Middle frontal gyrus (tissue), 1 donor: Measurements from ENCODE around the gene TRABD2A.

Experiments
- DNase-seq: peaks from one replicate; pipeline ENCODE4 v3.0.0-alpha.2; 2015; ENCODE audit warnings: low spot score; ENCODE audit errors: extremely low spot score

TRABD2A gene

DNA sequence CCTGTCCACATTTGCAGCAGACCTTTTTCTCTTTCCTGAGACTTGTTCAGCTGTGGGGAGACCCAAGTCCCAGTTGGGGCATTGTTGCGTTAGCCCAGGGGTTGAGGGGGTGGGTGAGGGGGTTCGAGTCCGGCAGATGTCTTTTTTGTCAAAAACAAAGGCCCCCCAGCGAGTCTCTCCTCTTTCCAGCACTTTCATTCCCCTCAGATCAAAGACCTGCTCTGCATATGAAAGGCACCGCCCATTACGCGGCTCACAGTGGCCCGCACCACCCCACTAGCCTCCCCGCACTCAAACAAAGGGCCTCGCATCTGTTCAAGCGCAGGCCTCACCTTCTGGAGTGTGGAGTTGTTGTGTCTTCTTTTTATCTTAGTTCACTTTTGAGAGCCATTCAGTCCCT is 25.2 kb downstream of the TRABD2A start:
- DNase-seq = no peak

DNA sequence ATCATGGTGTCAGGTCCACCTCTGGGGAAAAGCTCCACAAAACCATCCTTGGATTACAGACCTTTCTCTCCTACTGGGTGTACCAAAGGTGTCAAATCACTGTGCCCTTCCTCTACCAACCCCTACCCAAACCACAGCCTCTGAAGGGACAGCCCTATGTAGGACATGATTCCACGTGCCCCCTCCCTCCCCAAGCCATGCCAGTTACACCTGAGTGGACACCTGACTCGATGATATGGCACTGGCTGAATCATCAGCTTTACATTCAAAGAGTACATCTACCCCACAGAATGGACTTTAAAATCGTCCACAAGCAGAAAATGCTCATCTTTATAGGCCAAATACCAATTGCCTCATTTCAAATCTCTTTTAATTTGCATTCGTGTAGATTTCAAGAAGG is 26.0 kb downstream of the TRABD2A start:
- DNase-seq = no peak

- DNase-seq = no peak
Observed at GRCh38 chr2:84851876-84852275, 29.0 kb downstream of the TRABD2A start.

DNA sequence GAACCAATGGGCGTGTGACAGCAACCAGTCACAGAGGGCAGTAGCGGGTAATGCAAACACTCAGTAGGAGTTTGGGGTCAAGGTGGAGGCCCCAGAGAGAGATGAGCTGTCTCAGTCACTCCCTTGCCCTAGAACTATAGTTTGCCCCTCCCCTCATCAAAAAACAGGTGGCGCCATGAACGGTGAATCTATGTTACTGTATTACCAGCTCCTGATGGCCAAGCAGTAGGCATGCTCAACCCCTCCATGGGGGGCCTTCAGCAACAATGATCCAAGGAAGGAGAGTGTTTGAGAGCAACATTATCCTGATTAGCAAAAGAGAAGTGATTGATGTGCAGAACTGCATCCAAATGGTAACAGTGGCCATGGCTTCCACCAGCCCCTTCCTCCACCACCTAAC is 30.4 kb downstream of the TRABD2A start:
- DNase-seq = no peak

- DNase-seq = peak; percentile 42
Observed at GRCh38 chr2:84849271-84849952, 31.5 kb downstream of the TRABD2A start.

DNA sequence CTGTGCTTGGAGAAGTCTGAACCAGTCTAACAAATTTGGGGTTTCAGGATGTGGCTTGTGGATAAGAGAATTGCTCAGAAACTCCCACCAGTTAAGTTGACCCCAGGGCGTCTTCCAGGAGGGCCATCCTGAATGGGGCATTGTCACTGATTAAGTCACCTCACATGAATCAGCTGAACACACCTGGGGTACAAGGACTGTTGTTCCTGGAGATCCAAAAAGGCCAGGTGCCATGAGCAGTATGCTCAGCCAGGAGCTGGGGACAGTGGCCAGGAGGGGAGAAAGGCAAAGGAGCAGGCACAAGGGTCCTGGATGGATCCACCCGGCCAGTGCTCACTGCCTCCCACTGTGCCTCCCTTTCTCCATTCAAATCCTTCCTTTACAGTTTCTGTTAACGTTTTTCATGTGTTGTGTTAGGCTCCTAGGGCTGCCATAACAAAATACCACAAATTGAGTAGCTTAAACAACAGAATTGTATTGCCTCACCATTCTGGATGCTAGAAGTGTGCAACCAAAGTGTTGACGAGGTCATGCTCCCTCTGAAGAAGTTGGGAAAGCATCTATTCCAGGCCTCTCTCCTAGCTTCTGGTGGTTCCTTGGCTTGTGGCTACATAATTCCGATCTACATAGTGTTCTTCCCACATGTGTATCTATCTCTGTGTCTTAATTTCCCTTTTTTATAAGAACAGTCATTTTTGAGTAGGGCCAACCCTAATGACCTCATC is 33.4 kb downstream of the TRABD2A start:
- DNase-seq = no peak

- DNase-seq = no peak
Observed at GRCh38 chr2:84846741-84847142, 34.1 kb downstream of the TRABD2A start.

- DNase-seq = no peak
Observed at GRCh38 chr2:84846041-84846663, 34.7 kb downstream of the TRABD2A start.

- DNase-seq = no peak
Observed at GRCh38 chr2:84844141-84844540, 36.7 kb downstream of the TRABD2A start.

GRCh38 chr2:84841577-84841976 is 39.3 kb downstream of the TRABD2A start:
- no peak for DNase-seq

- no peak for DNase-seq
Observed at GRCh38 chr2:84840306-84840705, 40.6 kb downstream of the TRABD2A start.

GRCh38 chr2:84839851-84840250 is 41.0 kb downstream of the TRABD2A start:
- no peak for DNase-seq

DNA sequence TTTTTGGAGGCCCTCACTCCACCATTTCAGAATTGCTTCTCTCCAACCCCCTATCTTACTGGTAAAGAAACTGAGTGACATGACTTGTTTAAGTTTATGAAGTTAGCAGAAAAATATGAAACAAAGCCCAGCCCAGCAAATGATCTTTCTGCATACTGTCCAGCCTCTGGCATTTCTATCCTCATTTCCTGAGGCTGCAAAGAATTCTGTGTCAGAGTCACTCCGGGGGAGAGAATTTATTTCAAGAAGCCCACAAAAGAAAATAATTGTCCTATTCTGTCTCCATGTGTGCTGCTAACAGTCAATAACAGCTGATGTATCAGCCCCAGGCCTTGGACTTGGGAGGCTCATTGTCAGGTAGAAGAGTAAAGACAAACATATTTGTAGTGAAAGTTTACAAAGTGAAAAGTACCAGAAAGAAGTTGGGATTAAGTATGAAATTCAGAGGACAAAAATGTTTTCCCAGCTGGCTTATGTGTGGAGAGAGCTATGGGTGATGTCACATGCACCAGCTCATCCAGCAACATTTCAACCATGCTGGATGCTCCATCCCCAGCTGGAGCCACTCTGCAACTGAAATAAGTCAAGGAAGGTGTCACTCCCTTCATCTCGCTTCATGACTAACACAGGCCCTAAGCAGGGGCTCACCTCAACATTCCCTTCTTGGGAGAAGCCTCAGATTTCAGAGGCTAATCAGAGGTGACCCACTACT is 42.3 kb downstream of the TRABD2A start:
- no peak for DNase-seq

GRCh38 chr2:84836215-84836614 is 44.7 kb downstream of the TRABD2A start:
- no peak for DNase-seq

GRCh38 chr2:84833481-84834150 is 47.3 kb downstream of the TRABD2A start:
- no peak for DNase-seq

- no peak for DNase-seq
Observed at GRCh38 chr2:84832772-84833461, 48.0 kb downstream of the TRABD2A start.

DNA sequence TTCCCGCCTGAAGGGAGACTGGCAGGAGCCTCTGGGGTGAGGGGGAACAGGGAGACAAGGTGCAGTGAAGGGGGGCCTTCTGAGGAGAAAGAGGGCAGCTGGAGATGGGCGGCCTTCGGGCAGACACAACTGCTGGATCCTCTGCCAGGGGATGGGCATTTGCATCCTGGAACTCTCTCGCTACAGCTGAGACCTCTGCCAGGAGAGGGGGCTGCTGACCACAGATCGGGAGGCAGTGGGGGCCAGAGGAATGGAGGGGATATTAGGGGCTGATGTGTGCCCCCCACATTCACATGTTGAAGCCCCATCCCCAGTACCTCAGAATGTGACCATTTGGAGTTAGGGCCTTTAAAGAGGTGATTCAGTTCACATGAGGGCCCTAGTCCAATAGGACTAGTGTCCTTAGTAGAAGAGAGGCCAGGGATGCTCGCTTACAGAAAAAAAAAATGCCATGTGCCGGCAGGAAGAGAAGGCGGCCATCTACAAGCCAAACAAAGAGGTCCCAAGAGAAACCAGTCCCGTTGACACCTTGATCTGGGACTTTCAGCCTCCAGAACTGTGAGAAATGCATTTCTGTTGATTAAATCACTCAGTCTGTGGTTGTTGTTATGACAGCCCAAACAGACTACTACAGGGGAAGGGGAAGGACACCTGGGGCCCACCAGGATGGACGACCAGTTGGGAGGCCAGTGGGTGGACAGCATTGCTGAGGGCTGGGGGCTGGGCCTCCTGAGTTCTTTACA is 50.0 kb downstream of the TRABD2A start:
- no peak for DNase-seq

GRCh38 chr2:84830095-84830494 is 50.8 kb downstream of the TRABD2A start:
- no peak for DNase-seq

GRCh38 chr2:84829693-84830092 is 51.2 kb downstream of the TRABD2A start:
- no peak for DNase-seq

GRCh38 chr2:84827978-84828575 is 52.8 kb downstream of the TRABD2A start:
- no peak for DNase-seq
